A549 (cell line): Measurements from ENCODE around the gene C6orf52.

ENCODE experiments used
- CTCF ChIP-seq: fragments of >200 bp; sonication (Bioruptor Twin); formaldehyde crosslinking; IDR thresholded peaks from 3 replicates; pipeline ENCODE4 v1.5.1; 2016
- EP300 ChIP-seq, 2 experiments: fragments of >200 bp; sonication (Bioruptor Twin); formaldehyde crosslinking; IDR thresholded peaks; 2 replicates in 1 of 2; 3 replicates in 1 of 2; pipeline ENCODE4 v1.6.1; 2016 to 2017
- MAX ChIP-seq: IDR thresholded peaks from 2 replicates; pipeline ENCODE4 v1.6.1; 2012
- MAZ ChIP-seq: fragments of 150-350 bp; IDR thresholded peaks from 2 replicates; pipeline ENCODE4 v1.6.1; 2014; ENCODE audit warnings: antibody characterized with exemption, low read depth, low read length, borderline replicate concordance
- MYC ChIP-seq: IDR thresholded peaks from 2 replicates; pipeline ENCODE4 v1.6.1; 2012; ENCODE audit warnings: mild to moderate bottlenecking, inconsistent platforms, low read length, improper control_type of control experiment, borderline replicate concordance
- NFE2L2 ChIP-seq: fragments of 150-350 bp; conservative IDR thresholded peaks from 2 replicates; pipeline ENCODE4 v1.6.1; 2014; ENCODE audit warnings: low read length
- POLR2AphosphoS2 ChIP-seq: conservative IDR thresholded peaks from 2 replicates; pipeline ENCODE4 v1.6.1; 2012; ENCODE audit warnings: low read length, improper control_type of control experiment, inconsistent platforms
- RNF2 ChIP-seq: fragments of 200-600 bp; sonication (generic); IDR thresholded peaks from 2 replicates; pipeline ENCODE4 v1.6.1; 2016; ENCODE audit warnings: low read depth, mild to moderate bottlenecking, antibody characterized with exemption, moderate library complexity, borderline replicate concordance
- TFCP2L1 ChIP-seq: fragments of 250-450 bp; sonication (Bioruptor Pico); IDR thresholded peaks from 2 replicates; pipeline ENCODE4 v1.5.0; 2021; ENCODE audit warnings: mild to moderate bottlenecking
- ZFP36 ChIP-seq: fragments of 450-650 bp; IDR thresholded peaks from 2 replicates; pipeline ENCODE4 v1.6.1; 2014; ENCODE audit warnings: borderline replicate concordance; ENCODE audit not compliant: partially characterized antibody
- TF ChIP-seq, protein P1 (sequence below): fragments of 200-600 bp; sonication (generic); IDR thresholded peaks from 2 replicates; pipeline ENCODE4 v1.6.1; 2016; ENCODE audit warnings: antibody characterized with exemption, mild to moderate bottlenecking, moderate library complexity

DNA sequence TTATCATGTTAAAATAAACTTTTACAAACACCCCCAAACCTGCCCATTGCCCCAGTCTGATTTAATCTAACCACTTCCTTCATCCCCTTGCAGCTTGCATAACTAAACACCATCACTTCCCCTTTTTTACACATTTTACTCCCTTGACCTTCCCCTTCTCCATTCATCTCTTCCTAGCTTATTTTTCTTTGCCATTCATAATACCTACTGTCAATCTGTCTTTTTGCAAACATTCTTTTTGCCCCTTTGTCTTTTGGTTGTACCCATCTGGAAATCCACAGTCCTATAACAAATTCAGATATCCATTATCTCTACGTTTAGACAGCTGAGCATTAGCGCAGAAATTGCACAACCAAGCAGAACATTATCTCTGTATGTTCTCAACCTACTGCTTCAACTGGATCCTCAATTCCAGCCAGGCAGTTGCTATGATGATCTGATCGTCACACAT lies 51.2 kb downstream of the C6orf52 start:
- TF ChIP-seq CTCF, result no peak
- no peak for TF ChIP-seq POLR2AphosphoS2
- TF ChIP-seq RNF2, result no peak
- TF ChIP-seq MAX, result no peak
- TF ChIP-seq ZFP36, result no peak
- TF ChIP-seq MAZ, result no peak
- no peak for TF ChIP-seq NFE2L2
- no peak for TF ChIP-seq MYC
- TF ChIP-seq TFCP2L1 (CRISPR knock-in tag), result no peak
- no peak for TF ChIP-seq EP300 (IDR thresholded peaks at IDR 0.05)
- TF ChIP-seq, protein P1, sequence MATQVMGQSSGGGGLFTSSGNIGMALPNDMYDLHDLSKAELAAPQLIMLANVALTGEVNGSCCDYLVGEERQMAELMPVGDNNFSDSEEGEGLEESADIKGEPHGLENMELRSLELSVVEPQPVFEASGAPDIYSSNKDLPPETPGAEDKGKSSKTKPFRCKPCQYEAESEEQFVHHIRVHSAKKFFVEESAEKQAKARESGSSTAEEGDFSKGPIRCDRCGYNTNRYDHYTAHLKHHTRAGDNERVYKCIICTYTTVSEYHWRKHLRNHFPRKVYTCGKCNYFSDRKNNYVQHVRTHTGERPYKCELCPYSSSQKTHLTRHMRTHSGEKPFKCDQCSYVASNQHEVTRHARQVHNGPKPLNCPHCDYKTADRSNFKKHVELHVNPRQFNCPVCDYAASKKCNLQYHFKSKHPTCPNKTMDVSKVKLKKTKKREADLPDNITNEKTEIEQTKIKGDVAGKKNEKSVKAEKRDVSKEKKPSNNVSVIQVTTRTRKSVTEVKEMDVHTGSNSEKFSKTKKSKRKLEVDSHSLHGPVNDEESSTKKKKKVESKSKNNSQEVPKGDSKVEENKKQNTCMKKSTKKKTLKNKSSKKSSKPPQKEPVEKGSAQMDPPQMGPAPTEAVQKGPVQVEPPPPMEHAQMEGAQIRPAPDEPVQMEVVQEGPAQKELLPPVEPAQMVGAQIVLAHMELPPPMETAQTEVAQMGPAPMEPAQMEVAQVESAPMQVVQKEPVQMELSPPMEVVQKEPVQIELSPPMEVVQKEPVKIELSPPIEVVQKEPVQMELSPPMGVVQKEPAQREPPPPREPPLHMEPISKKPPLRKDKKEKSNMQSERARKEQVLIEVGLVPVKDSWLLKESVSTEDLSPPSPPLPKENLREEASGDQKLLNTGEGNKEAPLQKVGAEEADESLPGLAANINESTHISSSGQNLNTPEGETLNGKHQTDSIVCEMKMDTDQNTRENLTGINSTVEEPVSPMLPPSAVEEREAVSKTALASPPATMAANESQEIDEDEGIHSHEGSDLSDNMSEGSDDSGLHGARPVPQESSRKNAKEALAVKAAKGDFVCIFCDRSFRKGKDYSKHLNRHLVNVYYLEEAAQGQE, result no peak
